Stimulated activated CD8-positive, alpha-beta memory T cell treated with anti-CD3 and anti-CD28 coated beads, Interleukin-12 subunit alpha, Interleukin-12 subunit beta, amount 100 ng/mL, for 1 hour (primary cell): Measurements from ENCODE around the gene ATP5ME.
A peak's percentile ranks its signal among the peaks of the same experiment; 100 is the strongest.
"Not testable (repeated sequence)": the region's sequence is repeated elsewhere in the genome, so short reads cannot be mapped to it uniquely, and the experiment has no call there.

Source experiments
- DNase-seq: peaks from one replicate; pipeline ENCODE4 v3.0.0-alpha.2; 2020; ENCODE audit warnings: low read depth

ATP5ME gene, protein sequence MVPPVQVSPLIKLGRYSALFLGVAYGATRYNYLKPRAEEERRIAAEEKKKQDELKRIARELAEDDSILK

DNA sequence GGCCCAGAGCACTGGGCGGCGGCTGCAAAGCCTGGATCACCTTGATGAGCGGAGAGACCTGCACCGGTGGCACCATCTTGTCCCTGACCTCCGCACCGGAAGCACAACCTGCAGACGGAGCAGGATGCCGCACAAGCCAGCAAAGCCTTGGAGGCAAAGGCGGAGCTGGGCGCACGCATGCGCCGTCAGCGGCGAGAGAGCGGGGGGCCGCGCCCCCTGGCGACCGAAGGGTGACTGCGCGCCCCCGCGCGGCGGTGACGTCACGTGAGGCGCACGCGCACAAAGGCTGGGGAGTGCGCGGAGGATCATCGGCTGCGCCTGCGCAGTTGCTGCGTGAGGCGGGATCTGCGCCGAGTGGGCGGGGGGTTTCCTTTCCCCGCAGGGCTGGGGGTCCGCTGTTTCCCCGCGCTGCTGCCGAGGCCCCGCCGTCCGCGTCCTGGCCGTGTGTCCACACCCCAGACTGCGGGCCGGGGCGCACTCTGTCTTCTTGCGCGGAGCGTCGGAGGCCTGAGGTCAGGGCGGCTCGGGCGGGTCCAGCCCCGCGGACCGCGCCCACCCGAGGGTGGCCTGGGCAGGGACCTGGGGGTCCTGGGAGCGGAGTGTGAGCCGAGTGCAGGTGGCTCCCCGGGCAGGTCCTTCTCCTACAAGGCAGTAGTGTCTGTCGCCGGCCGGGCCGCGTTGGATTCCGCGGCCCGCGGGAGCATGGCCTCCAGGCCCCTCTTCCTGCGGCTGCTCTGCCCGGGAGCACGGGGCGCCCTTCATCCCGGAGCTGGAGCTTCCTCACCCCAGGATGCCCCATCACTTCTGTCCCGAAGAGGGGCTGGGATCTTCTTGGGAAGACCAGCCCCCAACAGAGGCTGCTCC lies at the start of gene ATP5ME, which contains the start of gene MYL5:
Gene ATP5ME, minus strand, starts transcription at position 105 of the 864 bp plus-strand sequence. Its CDS starts 29 bp downstream, at position 76.
Gene MYL5, plus strand, starts transcription at position 371 of the 864 bp plus-strand sequence. CDS start 3,485 bp downstream, outside the sequence.
- DNase-seq, result peak; percentile 97

DNA sequence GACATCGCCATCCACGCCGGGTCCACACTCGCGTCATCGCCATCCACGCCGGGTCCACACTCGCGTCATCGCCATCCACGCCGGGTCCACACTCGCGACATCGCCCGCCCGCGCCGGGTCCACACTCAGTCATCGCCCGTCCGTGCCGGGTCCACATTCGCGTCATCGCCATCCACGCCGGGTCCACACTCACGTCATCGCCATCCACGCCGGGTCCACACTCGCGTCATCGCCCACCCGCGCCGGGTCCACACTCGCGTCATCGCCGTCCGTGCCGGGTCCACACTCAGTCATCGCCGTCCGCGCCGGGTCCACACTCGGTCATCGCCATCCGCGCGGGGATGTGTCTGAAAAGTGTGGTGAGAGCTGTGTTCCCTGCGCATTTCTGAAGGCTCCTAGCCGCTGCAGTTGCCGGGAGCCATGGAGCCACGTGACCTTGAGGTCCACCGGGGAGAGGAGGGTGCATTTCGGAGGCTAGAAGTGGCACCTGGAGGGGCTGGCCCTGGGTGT lies 48.8 kb upstream of the ATP5ME start:
- DNase-seq, result no peak

DNA sequence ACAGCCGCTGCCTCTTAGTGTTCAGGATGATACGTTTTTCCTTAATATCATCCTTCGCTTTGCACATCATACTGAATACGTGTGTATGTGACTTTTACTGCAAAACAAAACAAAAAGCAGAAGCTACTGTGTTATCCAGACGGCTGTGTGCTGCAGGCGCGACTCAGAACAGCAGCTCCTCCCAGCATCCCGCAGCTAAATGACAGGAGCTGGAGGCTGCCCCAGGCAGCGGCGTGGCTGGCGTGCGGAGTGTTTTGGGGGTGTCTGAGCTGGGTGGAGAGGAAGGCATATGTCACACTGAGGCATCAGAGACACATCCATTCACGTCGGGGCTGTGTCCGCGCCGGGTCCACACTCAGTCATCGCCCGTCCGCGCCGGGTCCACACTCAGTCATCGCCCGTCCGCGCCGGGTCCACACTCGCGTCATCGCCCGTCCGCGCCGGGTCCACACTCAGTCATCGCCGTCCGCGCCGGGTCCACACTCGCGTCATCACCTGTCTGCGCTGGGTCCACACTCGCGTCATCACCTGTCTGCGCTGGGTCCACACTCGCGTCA lies 48.2 kb upstream of the ATP5ME start:
- DNase-seq, result no peak

DNA sequence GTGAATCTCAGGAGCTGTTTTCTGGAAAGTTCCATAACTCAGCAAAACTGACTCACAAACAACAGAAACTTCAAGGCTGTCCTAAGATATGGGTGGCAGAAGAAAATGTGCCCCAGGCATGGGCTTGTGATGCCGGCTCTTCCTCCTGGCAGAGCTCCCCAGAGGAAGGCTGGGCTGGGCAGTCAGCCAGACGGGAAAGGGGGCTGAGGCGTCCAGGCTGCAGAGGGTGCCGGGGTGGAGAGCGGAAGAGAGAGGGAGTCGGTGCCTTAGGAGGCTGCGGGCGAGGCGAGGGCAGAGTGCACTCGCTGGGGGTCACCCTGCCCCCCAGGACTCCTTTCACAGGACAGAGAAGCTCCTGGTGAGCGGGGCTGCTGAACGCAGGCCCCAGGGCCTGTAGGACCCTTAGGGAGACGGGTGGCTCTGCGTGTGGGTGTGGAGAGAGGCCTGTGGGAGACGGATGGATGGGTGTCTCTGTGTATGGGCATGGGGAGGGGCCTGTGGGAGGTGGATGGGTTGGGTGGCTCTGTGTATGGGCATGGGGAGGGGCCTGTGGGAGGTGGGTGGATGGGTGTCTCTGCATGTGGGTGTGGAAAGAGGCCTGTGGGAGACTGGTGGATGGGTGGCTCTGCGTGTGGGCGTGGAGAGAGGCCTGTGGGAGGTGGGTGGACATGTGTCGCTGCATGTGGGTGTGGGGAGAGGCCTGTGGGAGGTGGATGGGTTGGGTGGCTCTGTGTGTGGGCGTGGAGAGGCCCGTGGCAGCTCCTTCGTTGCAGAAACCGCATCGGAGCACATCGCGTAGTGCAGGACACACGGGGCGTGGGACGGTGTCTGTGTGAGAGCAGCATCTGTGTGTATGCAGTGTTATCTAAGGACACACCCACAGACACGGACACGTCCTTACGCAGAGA lies 47.4 kb upstream of the ATP5ME start:
- DNase-seq, result no peak

DNA sequence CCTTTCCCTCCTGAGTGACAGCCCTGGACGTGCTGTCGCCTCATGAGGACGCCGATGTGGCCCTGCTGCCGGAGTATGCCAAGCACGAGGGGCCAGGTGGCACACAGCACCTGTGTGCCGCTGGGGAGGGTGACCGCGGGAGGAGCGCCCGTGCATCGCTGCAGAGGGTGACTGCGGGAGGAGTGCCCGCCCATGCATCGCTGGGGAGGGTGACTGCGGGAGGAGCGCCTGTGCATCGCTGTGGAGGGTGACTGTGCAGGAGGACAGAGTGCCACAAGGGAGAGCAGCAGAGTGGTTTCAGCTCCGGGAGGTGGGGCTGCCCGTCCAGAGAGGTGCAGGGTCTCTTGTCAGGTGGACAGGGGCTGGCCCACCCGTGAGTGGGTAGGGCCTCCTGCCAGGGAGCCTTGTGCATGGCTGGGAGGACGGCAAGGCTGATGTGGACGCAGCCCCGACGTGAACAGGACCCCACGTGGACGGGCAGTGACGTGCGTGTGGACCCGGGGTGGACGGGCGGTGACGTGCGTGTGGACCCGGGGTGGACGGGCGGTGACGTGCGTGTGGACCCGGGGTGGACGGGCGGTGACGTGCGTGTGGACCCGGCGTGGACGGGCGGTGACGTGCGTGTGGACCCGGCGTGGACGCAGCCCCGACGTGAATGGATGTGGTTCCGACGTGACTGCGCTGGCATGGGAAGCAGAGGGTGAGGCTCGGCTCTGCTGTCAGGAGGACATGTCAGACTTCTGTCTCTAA lies 46.2 kb upstream of the ATP5ME start:
- DNase-seq, result no peak

DNA sequence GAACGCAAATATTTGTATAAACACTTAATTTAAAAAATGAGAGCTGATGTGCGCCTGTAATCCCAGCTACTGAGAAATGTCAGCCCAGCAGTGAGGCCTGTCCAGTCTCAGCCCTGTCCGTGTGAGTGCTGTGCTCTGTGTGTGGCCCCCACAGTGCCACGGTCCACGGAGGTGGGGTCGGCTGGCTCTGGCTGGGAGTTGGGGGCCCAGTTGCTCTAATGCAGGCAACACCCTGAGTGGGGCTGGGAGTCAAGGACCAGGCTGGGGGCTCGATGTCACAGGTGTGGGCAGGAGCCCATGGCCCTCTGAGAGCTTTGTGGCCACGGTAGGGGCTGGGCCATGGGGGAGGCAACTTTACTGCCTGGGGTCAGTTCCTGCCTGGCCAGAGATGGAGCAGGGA lies 44.4 kb upstream of the ATP5ME start:
- no peak for DNase-seq

DNA sequence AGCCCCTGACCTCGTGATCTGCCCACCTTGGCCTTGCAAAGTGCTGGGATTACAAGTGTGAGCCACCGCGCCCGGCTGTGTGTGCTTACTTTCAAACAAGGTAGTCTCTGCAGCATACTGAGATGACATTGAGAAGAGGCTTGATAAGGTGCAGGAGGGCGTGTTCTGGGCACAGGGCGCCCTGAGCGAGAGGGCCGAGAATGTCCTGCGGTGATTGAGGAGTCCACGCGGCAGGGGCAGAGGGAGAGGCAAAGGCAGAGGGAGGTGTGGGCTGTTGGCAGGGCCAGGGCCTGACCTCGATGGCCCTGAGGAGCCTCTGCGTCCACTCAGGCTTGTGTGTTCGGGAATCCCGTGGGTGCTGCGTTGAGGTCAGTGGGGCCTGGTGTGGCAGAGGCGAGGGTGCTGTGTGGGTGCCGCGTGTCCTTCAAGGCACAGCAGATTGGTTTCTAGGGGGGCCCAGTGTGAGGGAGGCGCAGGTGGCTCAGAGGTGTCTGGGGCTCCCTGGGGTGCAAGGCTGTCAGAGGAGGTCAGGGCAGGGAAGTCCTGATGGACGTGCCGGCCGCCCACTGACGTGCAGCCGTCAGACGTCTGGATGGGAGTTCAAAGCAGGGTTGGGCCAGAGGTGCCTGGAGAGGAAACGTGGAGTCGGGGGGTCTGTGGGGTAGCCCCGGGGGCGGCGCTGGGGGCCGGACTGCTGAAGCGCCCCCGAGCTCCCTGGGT lies 43.7 kb upstream of the ATP5ME start:
- no peak for DNase-seq

DNA sequence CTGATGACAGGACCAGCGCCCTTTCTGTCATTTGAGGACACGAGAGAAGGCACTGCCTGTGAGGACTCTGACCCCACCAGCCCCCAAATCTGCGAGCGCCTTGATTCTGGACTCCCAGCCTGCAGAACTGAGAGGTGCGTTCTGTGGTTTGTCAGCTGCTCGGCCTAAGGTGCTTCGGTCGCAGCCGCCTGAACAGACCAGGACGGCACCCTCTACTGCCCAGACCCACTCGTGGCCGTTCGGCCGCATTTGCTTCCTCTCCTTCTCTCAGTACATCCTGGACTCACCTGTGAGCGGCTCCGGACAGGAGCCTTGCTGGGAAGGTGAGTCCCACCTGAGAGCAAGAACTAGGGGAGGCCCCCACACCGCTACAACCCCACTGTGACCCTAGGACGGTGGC lies 40.0 kb upstream of the ATP5ME start:
- DNase-seq, result no peak

DNA sequence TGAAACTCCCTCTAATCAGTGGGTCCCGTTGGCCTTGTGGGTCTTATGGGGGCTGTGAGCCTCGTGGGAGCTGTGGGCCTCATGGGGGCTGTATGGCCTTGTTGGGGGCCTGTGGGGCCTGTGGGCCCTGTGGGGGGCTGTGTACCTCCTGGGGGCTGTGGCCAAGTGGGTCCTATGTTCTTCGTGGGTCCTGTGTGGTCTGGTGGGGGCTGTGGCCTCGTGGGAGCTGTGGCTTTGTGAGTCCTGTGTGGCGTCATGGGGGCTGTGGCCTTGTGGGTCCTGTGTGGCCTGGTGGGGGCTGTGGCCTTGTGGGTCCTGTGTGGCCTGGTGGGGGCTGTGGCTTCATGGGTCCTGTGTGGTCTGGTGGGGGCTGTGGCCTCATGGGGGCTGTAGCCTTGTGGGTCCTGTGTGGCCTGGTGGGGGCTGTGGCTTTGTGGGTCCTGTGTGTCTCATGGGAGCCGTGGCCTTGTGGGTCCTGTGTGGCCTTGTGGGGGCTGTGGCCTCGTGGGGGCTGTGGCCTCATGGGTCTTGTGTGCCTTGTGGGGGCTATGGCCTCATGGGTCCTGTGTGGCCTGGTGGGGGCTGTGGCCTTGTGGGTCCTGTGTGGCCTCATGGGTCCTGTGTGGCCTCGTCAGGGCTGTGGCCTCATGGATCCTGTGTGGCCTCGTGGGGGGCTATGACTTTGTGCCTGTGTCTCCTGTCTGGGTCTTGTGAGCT lies 39.0 kb upstream of the ATP5ME start:
- DNase-seq, result no peak

DNA sequence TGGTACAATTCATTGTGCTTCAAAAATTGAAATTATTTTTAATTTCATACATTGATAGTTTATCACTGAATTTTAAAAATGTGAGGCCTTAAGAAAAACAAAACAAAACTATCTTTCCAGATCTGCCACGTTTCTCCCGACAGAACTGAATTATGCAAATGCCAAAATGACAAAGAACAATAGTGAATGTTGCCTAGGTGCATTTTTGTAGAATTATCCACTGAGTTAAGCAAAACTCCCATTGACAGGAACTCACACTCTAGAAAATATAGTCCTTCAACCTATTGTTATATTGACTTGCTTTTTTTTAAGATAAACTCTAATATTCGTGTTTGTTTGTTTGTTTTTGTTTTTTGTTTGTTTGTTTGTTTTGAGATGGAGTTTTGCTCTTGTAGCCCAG lies 38.0 kb upstream of the ATP5ME start:
- no peak for DNase-seq

DNA sequence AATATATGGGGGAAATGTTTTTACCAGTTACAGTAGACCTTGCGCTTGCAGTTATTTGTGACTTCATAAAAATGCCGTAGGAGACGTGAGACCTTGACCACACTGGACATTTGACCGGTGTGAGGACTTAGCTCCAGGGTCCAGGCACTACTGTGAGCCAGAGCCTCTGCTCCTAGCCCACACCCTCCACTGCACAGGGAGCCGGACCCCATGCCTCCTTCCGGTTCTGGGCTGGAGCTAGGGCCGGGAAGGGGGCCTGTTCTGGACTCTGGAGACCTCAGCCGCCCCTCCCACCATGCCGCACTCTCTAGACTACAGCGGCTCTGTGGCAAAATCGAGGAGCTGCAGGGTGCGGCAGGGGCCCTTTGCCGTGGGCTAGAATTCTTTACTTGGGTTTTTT lies 36.8 kb upstream of the ATP5ME start:
- no peak for DNase-seq

DNA sequence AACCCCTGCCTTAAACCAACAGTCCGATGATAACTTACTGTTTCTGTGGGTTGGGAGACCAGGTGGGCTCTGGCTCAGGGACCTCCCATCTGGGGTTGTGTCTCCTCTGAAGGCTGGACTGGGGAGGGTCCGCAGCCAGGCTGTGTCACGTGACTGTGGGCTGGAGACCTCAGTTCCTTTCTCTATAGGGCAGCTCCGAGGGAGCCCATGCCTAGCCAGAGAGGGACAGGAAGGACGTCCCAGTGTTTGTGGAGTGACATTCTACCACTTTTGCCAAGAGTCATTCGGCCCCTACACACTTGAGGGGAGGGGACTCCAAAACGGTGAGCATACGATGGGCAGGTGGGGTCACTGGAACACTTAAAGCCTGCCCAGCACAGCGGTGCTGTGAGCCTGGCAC lies 36.0 kb upstream of the ATP5ME start:
- no peak for DNase-seq

DNA sequence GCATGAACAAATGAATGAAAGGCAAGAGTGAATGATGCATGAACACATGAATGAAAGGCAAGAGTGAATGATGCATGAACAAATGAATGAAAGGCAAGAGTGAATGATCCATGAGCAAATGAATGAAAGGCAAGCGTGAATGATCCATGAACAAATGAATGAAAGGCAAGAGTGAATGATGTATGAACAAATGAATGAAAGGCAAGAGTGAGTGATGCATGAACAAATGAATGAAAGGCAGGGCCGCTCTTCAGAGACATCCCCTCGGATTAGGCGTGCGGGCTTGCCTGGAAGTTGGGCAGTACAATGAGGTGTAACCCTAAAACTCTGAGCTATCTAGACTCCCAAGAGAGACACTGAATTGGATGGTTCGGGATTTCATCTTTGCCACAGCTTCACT lies 35.3 kb upstream of the ATP5ME start:
- DNase-seq, result no peak

DNA sequence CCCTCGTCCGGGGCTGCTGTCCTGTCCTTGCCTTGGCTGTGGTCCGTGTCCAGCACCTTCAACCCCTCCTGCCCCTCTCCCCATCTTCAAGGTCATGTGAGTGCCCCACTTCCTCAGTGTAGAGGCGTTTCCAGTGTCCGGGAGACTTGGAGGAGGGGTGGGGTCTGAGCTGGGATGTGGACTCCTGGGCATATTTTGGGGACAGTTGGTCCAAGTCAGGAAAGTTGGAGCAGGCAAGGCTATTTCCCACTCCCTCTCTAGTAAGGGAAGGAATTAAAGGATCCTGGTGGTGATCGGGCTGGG lies 34.5 kb upstream of the ATP5ME start:
- no peak for DNase-seq

DNA sequence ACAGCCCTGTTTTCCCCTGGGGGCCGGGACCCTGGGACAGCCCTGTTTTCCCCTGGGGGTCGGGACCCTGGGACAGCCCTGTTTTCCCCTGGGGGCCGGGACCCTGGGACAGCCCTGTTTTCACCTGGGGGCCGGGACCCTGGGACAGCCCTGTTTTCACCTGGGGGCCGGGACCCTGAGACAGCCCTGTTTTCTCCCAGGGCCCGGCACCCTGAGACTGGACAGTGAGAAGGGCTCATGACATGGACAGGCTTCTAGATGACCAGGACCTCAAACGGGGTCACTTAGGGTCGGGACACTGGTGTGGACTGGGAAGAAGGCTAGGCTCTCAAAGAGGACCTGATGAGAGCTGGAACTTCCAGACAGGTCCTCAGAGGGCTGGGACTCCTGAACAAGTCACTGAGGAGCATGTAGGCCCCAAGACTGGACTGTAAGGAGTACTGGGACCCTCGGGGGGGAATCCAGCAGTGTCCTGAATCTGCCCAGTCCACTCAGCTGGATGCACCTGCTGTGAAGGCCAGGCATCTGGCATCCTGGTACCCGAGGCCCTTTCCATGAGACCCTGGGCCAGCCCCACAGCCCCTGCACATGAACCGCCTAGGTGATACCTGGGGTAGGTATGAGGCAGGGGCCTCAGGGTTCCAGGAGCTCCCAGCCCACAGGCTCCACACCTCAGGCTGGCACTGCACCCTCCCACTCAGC lies 34.0 kb upstream of the ATP5ME start:
- no peak for DNase-seq

DNA sequence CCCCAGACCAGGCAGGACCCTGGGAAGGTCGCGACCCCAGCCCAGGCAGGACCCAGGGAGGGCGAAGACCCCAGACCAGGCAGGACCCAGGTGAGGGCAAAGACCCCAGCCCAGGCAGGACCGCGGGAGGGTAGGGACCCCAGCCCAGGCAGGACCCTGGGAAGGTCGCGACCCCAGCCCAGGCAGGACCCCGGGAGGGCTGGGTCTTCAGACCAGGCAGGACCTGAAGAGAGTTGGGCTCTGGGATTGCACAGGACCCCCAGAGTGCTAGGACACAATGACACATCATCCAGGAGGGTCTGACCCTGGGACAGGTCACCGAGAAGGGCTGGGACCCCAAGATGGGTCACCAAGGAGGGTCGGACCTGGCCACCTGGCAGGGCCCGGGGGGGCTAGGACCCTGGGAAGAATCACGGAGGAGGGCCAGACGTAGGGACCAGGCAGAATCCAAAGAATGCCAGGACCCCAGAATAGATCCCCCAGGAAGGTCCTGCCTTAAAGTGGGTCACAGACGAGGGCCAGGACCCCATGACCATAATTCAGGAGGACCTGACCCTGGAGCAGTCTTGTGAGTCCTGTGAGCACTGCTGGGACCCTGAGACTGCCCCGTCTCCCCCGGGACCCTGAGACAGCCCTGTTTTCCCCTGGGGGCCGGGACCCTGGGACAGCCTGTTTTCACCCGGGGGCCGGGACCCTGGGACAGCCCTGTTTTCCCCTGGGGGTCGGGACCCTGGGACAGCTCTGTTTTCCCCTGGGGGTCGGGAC lies 32.9 kb upstream of the ATP5ME start:
- no peak for DNase-seq

DNA sequence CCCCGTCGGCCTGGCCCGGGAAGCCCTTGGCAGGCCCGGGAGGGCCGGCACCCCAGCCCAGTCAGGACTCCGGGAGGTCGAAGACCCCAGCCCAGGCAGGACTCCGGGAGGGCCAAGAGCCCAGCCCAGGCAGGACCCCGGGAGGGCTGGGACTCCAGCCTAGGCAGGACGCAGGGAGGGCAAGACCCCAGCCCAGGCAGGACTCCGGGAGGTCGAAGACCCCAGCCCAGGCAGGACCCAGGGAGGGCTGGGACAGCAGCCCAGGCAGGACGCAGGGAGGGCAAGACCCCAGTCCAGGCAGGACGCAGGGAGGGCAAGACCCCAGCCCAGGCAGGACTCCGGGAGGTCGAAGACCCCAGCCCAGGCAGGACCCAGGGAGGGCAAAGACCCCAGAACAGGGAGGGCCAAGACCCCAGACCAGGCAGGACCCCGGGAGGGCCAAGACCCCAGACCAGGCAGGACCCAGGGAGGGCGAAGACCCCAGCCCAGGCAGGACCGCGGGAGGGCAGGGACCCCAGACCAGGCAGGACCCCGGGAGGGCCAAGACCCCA lies 32.1 kb upstream of the ATP5ME start:
- not testable (repeated sequence) for DNase-seq

DNA sequence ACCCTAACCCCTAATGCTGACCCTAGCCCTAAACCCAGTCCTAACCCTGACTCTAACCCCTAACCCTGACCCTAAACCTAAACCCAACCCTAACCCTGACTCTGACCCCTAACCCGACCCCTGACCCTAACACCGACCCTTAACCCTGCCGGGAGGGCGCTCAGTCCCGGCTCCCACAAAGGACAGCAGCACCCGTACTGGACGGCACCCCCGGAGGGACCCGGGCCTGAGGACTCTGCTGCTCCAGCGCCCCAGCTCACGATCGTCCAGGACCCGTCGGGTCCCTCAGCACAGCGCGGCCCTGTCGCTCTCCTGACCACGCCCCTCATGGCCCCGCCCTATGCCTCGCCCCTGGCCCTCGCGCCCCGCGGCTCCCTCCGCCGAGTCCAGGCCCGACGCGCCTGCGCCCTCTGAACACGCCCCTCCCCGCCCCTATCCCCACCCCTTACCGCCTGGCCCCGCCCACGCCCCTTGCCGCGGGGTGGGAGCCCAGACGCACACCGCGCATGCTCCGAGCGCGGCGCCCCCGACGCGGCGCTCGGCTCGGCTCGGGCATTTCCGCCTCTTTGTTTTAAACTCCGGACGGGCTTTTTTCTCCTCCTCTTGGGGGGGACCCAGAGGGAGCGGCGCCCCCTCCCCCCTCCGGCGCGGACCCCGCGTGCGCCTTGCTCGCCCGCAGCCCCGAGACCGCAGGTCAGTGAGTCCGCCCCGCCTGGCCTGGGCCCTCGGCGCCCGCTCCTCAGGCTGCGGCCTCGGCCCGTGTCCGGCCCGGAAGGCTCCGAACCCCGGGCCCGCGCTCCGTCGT lies 31.4 kb upstream of the ATP5ME start, which contains the start of gene PCGF3:
Gene PCGF3, plus strand, starts transcription at position 555 of the 805 bp plus-strand sequence. CDS start 27,849 bp downstream, outside the sequence.
- peak; percentile 94 for DNase-seq
